Urothelium cell line (cell line): ENCODE measurements around the gene LRRC71.

Experiments used
- DNase-seq: peaks from one replicate; pipeline ENCODE4 v3.0.0; 2011; ENCODE audit warnings: low spot score, mixed read lengths
- FAIRE-seq: peaks from 2 replicates; lab custom pipeline; 2011; peaks lifted over from hg19 to GRCh38; lab: Jason Lieb, UNC

The LRRC71 gene

GRCh38 chr1:156920233-156921052 lies at the start of gene LRRC71:
TSS of gene LRRC71 (plus strand) at chr1:156920632. CDS start at chr1:156920804, 172 bp downstream.
- DNase-seq = no peak
- FAIRE-seq = no peak

DNA sequence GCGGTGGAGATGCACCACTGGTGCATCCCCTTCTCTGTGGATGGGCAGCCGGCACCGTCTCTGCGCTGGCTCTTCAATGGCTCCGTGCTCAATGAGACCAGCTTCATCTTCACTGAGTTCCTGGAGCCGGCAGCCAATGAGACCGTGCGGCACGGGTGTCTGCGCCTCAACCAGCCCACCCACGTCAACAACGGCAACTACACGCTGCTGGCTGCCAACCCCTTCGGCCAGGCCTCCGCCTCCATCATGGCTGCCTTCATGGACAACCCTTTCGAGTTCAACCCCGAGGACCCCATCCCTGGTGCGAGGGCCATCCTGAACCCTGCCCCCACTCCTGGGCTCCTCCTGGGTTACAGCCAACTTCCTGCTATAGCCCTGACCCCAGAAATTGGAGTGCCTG lies 46.8 kb upstream of the LRRC71 start:
- FAIRE-seq (no peak), DNase-seq (no peak)

DNA sequence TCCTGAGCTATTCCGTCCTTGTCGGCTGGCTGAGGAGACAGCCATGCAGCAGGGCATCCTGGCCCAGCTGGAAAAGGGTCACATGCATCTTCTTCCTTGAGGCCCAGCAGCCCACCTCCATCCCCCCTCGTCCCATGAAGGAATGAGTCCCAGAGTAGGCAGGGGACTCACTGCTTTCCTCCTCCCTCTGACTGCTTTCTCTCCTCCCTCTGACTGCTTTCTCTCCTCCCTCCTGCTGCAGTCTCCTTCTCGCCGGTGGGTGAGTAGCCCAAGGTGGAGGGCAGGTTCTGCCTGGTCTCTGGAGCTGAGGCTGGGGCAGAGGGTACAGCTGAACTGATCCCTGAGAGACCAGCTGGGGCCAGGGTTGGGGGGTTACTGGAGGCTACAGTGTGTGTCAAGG lies 46.3 kb upstream of the LRRC71 start:
- DNase-seq (no peak), FAIRE-seq (no peak)

DNA sequence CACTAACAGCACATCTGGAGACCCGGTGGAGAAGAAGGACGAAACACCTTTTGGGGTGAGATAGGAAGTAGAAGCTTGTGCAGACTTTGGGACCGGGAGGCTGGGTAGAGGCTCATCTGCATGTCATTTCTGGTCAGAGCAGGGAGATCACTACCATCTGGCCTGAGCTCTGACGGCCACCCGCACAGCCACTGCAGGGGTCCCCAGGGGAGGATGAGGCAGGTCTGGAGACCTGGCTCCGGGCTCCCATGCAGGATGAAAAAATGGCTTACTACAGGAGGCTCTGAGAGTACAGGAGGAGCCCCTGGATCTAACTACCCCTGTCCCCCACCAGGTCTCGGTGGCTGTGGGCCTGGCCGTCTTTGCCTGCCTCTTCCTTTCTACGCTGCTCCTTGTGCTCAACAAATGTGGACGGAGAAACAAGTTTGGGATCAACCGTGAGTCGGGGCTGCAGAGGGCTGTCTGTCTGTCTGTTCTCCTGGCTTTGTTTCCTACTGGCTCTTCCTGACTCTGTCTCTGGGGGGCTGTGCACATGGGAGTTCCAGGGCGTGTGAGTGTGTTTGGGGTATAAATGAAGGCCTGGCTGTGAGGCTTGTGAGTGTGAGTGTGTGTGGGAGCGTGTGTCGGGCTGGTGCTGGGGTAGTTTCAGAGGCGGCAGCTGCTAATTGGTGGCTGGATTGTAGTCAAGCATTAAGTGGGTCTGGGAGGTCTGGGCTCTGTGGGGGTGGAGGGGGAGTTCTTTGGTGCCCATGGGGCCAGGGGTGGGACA lies 45.7 kb upstream of the LRRC71 start:
- DNase-seq (no peak), FAIRE-seq (no peak)

GRCh38 chr1:156875341-156875615 lies 45.2 kb upstream of the LRRC71 start:
- FAIRE-seq = no peak
- DNase-seq = no peak

GRCh38 chr1:156876281-156876680 lies 44.2 kb upstream of the LRRC71 start:
- no peak for DNase-seq

GRCh38 chr1:156877433-156878170 lies 42.8 kb upstream of the LRRC71 start:
- no peak for FAIRE-seq
- DNase-seq = no peak

More at GRCh38 chr1:156876281-156876680, 44.2 kb upstream of the LRRC71 start:
- no peak for FAIRE-seq

GRCh38 chr1:156879876-156880275 lies 40.6 kb upstream of the LRRC71 start:
- FAIRE-seq (no peak), DNase-seq (no peak)

GRCh38 chr1:156880473-156880872 lies 40.0 kb upstream of the LRRC71 start:
- no peak for FAIRE-seq

DNA sequence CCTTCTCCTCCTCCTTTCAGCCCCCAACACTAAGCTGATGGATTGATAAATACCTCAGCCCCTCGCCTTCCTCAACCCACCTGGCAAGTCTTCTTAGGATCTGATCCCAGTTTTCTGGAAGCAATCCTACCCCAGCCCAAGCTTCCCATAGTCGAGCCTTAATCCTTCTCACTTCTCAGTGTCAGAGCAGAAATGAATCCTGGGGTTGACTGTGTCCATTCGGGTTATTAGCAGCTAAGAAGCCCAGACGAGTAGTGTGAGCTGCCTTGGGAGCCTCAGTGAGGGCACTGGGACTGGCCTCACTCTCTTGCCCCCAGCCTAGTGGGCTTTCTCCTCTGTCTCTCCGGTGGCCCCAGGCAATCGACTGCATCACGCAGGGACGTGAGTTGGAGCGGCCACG lies 39.3 kb upstream of the LRRC71 start:
- FAIRE-seq (no peak), DNase-seq (no peak)

More at GRCh38 chr1:156880473-156880872, 40.0 kb upstream of the LRRC71 start:
- no peak for DNase-seq

DNA sequence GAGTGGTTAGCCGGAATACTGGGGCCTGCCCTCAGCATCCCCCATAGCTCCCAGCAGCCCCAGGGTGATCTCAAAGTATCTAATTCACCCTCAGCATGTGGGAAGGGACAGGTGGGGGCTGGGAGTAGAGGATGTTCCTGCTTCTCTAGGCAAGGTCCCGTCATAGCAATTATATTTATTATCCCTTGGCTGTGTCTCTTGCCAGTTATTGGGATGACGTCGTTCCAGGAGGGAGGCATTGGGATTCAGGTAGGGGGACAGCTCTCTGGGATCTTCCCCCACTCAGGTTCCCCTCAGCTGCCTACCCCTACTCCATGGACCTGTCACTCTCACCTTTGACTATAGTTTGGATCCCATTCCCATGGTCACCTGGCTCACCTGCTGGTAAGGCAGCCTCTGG lies 38.8 kb upstream of the LRRC71 start:
- DNase-seq (no peak), FAIRE-seq (no peak)

- peak; percentile 76 for FAIRE-seq
- no peak for DNase-seq
Measured at GRCh38 chr1:156882543-156882942, 37.9 kb upstream of the LRRC71 start.

GRCh38 chr1:156883919-156884318 lies 36.5 kb upstream of the LRRC71 start:
- FAIRE-seq (no peak), DNase-seq (no peak)

- no peak for DNase-seq
- no peak for FAIRE-seq
Measured at GRCh38 chr1:156884560-156885184, 35.8 kb upstream of the LRRC71 start.

GRCh38 chr1:156885314-156885713 lies 35.1 kb upstream of the LRRC71 start:
- FAIRE-seq (no peak), DNase-seq (no peak)

DNA sequence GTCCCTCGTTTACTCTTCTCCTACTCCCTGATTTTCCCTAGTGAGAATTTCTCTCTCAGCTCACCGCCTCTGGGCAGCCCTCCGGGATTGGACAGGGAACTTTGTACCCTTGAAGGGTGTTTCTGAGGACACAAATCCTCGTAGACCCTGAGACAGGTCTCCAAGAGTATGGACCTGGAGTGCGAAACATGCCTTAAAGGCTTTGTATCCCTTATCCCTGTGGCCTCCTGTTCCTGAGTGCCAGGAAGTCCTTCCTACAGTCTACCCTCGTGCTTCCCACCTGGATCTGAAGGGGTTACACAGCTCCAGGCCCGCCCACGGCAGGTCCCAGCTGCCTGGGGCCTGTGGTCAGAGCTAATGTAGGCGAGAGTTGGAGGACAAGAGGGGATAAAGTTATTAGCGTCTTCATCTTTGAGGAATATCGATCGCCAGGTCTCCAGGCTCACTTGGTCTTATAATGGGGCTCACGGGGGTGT lies 34.5 kb upstream of the LRRC71 start:
- FAIRE-seq (no peak), DNase-seq (no peak)

- no peak for DNase-seq
- peak; percentile 9 for FAIRE-seq
Measured at GRCh38 chr1:156886583-156887281, 33.7 kb upstream of the LRRC71 start.

- FAIRE-seq = no peak
- DNase-seq = no peak
Measured at GRCh38 chr1:156887317-156887716, 33.1 kb upstream of the LRRC71 start.

GRCh38 chr1:156887734-156888133 lies 32.7 kb upstream of the LRRC71 start:
- FAIRE-seq (no peak), DNase-seq (no peak)

DNA sequence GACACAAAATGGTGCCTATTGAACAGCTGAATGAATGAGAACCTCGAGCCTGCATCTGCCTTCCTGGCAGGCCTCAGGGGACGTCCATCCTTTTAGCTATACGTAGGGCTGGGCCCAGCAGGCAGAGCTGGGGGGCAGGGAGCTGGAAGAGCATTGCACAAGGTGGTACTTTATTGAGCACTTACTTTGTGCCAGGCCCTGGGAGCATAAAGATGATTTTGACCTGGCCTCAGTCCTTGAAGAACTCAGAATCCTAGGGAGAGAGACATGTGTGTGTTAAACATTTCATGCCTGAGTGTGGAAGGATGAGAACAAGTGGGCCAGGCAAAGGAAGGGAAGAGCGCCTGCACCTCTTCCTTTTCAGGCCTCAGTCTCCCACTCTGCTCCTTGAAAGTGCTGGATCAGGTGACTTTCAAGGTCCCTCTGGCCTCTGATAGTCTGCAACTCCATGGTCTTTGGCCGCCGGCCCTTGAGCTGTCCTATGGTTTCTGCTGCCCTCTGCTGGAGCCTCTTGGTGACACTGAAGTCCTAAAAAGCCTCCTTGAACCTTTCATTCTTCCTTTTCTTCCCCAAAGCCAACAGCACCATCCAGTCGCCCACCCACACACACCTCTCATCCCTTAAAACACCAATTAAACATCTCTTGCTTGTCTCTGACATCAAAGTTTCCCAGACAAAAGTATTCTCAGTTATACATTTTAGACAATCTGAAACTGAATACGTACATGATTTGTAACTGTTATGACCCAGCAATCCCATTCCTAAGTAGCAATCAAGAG lies 30.4 kb upstream of the LRRC71 start:
- DNase-seq (peak; percentile 82), FAIRE-seq (no peak)
